Panc1 (cell line): ENCODE results near the gene NPM1.

ENCODE experiments used
- POLR2AphosphoS5 ChIP-seq: IDR thresholded peaks from 2 replicates; pipeline ENCODE4 v1.6.1; 2012; ENCODE audit warnings: mild to moderate bottlenecking, low read depth, low read length, moderate library complexity
- TCF7L2 ChIP-seq: IDR thresholded peaks from 2 replicates; pipeline ENCODE4 v1.6.1; 2011; ENCODE audit warnings: mild to moderate bottlenecking, low read depth, low read length, inconsistent platforms
- TF ChIP-seq, protein P1 (sequence below): fragments of 450-650 bp; IDR thresholded peaks from 2 replicates; pipeline ENCODE4 v1.5.1; 2017; ENCODE audit warnings: mild to moderate bottlenecking
- TF ChIP-seq, protein P2 (sequence below), 2 experiments: IDR thresholded peaks; 2 replicates each; pipeline ENCODE4 v1.6.1; 2011 to 2012; ENCODE audit warnings: low read depth in 2 of 2, control low read depth in 1 of 2, low read length in 1 of 2, mild to moderate bottlenecking in 1 of 2, moderate library complexity in 1 of 2; ENCODE audit not compliant: insufficient read depth in 1 of 2

DNA sequence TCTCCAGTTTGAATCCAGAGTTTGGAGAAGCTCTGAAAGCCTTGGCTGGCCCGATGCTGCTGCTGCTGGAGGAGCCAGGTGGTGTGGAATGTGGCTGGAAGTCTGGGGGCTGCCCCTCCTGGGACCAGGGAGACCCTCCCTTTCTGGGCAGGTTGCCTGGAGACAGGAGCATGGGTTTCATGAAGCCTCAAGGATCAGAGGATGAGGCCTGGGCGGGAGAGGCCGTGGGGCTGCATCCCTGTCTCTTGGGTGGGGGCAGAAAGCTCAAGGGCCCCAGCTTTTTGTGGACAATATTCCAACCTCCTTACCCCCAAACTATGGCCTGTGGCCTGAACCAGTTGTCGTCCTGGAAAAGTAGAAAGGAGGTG is 41.9 kb downstream of the NPM1 start:
- TF ChIP-seq, protein P1, sequence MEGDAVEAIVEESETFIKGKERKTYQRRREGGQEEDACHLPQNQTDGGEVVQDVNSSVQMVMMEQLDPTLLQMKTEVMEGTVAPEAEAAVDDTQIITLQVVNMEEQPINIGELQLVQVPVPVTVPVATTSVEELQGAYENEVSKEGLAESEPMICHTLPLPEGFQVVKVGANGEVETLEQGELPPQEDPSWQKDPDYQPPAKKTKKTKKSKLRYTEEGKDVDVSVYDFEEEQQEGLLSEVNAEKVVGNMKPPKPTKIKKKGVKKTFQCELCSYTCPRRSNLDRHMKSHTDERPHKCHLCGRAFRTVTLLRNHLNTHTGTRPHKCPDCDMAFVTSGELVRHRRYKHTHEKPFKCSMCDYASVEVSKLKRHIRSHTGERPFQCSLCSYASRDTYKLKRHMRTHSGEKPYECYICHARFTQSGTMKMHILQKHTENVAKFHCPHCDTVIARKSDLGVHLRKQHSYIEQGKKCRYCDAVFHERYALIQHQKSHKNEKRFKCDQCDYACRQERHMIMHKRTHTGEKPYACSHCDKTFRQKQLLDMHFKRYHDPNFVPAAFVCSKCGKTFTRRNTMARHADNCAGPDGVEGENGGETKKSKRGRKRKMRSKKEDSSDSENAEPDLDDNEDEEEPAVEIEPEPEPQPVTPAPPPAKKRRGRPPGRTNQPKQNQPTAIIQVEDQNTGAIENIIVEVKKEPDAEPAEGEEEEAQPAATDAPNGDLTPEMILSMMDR, result no peak
- TF ChIP-seq POLR2AphosphoS5, result no peak
- TF ChIP-seq, protein P2, sequence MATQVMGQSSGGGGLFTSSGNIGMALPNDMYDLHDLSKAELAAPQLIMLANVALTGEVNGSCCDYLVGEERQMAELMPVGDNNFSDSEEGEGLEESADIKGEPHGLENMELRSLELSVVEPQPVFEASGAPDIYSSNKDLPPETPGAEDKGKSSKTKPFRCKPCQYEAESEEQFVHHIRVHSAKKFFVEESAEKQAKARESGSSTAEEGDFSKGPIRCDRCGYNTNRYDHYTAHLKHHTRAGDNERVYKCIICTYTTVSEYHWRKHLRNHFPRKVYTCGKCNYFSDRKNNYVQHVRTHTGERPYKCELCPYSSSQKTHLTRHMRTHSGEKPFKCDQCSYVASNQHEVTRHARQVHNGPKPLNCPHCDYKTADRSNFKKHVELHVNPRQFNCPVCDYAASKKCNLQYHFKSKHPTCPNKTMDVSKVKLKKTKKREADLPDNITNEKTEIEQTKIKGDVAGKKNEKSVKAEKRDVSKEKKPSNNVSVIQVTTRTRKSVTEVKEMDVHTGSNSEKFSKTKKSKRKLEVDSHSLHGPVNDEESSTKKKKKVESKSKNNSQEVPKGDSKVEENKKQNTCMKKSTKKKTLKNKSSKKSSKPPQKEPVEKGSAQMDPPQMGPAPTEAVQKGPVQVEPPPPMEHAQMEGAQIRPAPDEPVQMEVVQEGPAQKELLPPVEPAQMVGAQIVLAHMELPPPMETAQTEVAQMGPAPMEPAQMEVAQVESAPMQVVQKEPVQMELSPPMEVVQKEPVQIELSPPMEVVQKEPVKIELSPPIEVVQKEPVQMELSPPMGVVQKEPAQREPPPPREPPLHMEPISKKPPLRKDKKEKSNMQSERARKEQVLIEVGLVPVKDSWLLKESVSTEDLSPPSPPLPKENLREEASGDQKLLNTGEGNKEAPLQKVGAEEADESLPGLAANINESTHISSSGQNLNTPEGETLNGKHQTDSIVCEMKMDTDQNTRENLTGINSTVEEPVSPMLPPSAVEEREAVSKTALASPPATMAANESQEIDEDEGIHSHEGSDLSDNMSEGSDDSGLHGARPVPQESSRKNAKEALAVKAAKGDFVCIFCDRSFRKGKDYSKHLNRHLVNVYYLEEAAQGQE (IDR thresholded peaks at IDR 0.05; ENCODE audit: insufficient read depth in 1 of 2, low read depth in 2 of 2, low read length in 1 of 2), result no peak
- no peak for TF ChIP-seq TCF7L2
